ENCODE results near the gene ICE1.

DNA sequence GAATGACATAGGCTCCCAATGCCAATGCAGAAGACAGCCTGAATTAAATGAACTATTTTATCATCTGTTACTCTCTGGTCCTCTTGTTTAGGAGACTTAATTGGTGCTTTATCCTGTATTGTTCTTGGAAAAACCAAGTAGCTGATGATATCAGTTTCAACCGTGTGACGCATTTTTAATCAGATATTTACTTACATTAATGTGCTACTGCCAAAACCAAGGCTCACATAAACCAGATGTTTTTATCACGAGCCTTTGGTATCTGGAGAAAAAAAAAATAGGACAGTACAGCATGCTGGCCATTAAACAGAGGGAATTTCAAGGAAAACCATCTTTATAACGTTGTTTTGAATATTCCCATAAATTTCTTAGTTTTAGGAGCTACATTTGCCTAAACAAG, 90.1 kb downstream of the ICE1 start:
- TF ChIP-seq FOXM1 (IDR thresholded peaks at IDR 0.05; ENCODE audit: borderline replicate concordance) (no peak), L3MBTL2 (conservative IDR thresholded peaks at IDR 0.05) (no peak), FOXK2 (IDR thresholded peaks at IDR 0.05) (no peak), BHLHE40 (IDR thresholded peaks at IDR 0.05; ENCODE audit: borderline replicate concordance) (no peak), SUZ12 (IDR thresholded peaks at IDR 0.05) (no peak), LEF1 (IDR thresholded peaks at IDR 0.05; ENCODE audit: borderline replicate concordance) (no peak), NFRKB (IDR thresholded peaks at IDR 0.05) (no peak), SP1 (IDR thresholded peaks at IDR 0.05) (no peak), ARNT (IDR thresholded peaks at IDR 0.05) (no peak), ELF4 (IDR thresholded peaks at IDR 0.05) (no peak), TARDBP (IDR thresholded peaks at IDR 0.05) (no peak), CTBP1 (IDR thresholded peaks at IDR 0.05; ENCODE audit: borderline replicate concordance) (no peak)
- TF ChIP-seq, protein P1, sequence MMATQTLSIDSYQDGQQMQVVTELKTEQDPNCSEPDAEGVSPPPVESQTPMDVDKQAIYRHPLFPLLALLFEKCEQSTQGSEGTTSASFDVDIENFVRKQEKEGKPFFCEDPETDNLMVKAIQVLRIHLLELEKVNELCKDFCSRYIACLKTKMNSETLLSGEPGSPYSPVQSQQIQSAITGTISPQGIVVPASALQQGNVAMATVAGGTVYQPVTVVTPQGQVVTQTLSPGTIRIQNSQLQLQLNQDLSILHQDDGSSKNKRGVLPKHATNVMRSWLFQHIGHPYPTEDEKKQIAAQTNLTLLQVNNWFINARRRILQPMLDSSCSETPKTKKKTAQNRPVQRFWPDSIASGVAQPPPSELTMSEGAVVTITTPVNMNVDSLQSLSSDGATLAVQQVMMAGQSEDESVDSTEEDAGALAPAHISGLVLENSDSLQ (IDR thresholded peaks at IDR 0.05) = no peak

All from HEK293T (cell line).